ENCODE results near the gene GPATCH2.

GRCh38 chr1:217614200-217614712 is 16.6 kb downstream of the GPATCH2 start:
- no peak for TF ChIP-seq EZH2phosphoT487 (IDR thresholded peaks at IDR 0.05; ENCODE audit: borderline replicate concordance)
- TF ChIP-seq, protein P1, sequence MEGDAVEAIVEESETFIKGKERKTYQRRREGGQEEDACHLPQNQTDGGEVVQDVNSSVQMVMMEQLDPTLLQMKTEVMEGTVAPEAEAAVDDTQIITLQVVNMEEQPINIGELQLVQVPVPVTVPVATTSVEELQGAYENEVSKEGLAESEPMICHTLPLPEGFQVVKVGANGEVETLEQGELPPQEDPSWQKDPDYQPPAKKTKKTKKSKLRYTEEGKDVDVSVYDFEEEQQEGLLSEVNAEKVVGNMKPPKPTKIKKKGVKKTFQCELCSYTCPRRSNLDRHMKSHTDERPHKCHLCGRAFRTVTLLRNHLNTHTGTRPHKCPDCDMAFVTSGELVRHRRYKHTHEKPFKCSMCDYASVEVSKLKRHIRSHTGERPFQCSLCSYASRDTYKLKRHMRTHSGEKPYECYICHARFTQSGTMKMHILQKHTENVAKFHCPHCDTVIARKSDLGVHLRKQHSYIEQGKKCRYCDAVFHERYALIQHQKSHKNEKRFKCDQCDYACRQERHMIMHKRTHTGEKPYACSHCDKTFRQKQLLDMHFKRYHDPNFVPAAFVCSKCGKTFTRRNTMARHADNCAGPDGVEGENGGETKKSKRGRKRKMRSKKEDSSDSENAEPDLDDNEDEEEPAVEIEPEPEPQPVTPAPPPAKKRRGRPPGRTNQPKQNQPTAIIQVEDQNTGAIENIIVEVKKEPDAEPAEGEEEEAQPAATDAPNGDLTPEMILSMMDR (IDR thresholded peaks at IDR 0.05 in 2 of 3, conservative IDR thresholded peaks at IDR 0.05 in 1 of 3; ENCODE audit: borderline replicate concordance in 1 of 3, insufficient read depth in 1 of 3, low read depth in 2 of 3, low read length in 2 of 3) = no peak
- TF ChIP-seq, protein P2, sequence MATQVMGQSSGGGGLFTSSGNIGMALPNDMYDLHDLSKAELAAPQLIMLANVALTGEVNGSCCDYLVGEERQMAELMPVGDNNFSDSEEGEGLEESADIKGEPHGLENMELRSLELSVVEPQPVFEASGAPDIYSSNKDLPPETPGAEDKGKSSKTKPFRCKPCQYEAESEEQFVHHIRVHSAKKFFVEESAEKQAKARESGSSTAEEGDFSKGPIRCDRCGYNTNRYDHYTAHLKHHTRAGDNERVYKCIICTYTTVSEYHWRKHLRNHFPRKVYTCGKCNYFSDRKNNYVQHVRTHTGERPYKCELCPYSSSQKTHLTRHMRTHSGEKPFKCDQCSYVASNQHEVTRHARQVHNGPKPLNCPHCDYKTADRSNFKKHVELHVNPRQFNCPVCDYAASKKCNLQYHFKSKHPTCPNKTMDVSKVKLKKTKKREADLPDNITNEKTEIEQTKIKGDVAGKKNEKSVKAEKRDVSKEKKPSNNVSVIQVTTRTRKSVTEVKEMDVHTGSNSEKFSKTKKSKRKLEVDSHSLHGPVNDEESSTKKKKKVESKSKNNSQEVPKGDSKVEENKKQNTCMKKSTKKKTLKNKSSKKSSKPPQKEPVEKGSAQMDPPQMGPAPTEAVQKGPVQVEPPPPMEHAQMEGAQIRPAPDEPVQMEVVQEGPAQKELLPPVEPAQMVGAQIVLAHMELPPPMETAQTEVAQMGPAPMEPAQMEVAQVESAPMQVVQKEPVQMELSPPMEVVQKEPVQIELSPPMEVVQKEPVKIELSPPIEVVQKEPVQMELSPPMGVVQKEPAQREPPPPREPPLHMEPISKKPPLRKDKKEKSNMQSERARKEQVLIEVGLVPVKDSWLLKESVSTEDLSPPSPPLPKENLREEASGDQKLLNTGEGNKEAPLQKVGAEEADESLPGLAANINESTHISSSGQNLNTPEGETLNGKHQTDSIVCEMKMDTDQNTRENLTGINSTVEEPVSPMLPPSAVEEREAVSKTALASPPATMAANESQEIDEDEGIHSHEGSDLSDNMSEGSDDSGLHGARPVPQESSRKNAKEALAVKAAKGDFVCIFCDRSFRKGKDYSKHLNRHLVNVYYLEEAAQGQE (IDR thresholded peaks at IDR 0.05; ENCODE audit: low read depth) = no peak
- no peak for TF ChIP-seq POLR2A (IDR thresholded peaks at IDR 0.05; ENCODE audit: borderline replicate concordance, extremely low read depth, insufficient read depth, insufficient read length)
- no peak for TF ChIP-seq JUND (IDR thresholded peaks at IDR 0.05)
- no peak for TF ChIP-seq CEBPB (IDR thresholded peaks at IDR 0.05; ENCODE audit: low read depth)
- no peak for TF ChIP-seq POLR2AphosphoS5 (IDR thresholded peaks at IDR 0.05; ENCODE audit: low read depth, low read length)
- TF ChIP-seq ZBTB33 (IDR thresholded peaks at IDR 0.05; ENCODE audit: extremely low read depth, insufficient replicate concordance, low read length) = no peak
